Measurements from ENCODE around the gene CISD3.
"Not testable (repeated sequence)": the region's sequence is repeated elsewhere in the genome, so short reads cannot be mapped to it uniquely, and the experiment has no call there.

CISD3 gene

DNA sequence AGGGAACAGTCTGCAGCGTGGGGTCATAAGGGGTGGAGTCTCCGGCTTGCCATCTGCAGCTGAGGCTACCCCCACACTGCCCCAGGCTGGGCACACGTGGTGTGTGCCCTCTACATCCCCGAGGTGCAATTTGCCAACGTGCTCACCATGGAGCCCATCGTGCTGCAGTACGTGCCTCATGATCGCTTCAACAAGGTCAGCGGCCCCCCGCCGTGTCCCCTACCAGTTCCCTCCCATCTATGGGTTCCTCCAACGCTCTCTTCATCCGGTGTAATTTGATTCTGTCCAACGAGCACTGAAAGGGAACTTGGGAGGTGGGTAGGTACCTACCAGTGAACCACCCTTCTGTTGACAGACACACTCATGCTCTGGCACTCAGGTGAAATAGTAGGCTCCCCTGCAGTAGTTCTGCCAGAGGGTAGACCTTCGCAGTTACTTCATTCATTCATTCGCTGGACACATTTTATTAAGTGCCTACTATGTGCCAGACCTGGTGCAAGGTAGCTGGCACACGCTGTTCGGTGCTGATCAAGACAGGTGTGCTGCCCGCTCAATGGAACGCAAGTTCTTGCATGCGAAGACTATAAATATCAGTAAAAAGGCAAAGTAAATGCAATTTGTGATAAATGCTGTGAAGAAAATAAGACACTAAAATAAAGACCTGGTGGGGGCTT is 22.3 kb upstream of the CISD3 start:
- no peak for DNase-seq (ENCODE audit: low spot score)

DNA sequence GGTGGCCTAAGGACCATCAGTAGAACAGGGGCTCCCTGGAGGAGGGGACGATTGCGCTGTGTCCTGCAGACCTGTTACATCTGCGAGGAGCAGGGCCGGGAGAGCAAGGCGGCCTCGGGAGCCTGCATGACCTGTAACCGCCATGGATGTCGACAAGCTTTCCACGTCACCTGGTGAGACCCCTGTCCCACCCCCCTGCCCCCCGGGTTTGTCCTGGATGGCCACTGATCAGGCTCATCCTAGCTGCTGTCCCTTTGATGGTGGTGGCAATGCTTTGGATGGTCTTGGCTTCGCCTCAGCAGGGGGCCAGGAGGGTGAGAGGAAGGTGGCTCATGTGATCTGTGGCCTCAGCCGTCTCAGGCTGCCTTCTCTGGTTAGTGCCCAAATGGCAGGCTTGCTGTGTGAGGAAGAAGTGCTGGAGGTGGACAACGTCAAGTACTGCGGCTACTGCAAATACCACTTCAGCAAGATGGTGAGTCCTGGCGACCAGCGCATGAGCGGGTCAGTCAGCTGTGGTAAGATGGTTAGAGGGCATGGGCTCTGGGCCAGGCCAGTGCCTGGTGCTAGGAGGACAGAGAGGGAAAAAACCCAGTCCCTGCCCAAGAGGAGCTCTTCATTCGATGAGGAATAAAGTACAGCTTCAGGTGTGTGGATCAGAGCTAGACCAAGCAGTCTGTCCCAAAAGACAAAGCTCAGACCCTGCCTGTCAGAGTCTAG is 20.9 kb upstream of the CISD3 start:
- no peak for DNase-seq (ENCODE audit: low spot score)

DNA sequence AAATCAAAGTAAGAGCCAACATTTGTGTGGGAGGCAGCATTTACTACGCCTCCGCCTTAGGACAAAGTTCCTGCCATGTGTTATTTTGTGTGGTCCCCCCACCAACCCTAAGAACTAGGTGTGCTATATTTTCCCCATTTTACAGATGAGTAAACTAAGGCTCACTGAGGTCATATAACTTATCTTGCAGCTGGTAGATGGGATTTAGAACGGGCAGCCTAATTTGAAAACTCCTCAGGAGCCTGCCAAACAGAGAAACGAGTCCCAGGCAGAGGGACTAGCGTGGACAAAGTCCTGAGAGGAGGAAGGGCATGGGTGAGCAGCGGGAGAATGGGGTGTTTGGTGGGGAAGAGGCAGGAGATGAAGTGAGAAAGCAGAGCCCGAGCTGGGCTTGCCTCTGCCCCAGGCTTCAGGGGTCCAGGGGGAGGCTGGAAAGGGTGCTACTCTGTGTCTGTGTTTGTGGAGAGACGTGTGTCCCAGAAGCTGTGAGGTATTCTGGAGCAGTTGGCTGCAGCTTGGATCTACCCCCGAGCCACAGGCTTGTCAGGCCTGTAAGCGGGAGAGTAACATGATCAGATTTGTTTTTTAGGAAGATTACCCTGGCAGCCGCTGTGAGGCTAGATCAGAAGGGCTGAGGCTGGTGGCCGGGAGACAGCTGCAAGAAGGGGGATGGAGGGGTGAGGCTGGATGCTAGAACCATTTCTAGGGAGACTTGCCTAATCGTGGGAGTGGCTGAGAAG is 20.1 kb upstream of the CISD3 start:
- DNase-seq (ENCODE audit: low spot score) = no peak

DNA sequence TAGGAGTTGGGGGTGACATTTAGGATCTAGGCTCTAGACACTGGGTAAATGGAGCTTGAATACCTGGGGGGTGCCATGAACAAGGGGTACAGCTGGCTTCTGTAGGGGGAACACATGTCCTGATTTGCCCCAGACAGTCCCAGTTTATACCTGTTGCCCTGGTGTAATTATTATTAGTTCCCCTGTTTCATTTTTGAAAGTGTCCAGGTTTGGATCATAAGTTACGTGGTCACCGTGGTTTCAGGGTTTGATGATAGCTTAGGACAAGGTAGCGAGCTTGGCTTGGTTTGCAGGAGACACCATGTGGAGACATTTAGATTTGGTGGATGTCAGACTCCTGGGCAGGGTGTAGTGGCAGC is 19.6 kb upstream of the CISD3 start:
- no peak for DNase-seq (ENCODE audit: low spot score)

DNA sequence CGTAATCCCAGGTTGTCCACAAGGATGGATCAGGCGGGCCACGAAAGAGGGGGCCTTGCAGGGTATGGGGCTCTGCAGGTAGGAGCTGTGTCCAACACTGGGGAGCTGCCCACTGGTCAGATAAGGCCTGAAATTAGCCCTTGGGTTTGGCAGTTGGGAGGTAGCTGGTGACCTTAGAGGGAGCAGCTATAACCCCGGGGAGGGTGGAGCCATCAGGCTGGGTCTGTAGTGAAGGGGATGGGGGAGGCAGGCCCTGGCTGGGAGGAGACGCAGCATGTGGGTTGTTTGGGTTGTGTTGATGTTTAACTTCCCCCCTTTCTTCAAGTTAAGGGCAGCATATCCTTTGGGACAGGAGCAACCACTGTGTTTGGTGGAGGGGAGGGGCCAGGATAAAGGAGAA is 19.2 kb upstream of the CISD3 start:
- no peak for DNase-seq (ENCODE audit: low spot score)

DNA sequence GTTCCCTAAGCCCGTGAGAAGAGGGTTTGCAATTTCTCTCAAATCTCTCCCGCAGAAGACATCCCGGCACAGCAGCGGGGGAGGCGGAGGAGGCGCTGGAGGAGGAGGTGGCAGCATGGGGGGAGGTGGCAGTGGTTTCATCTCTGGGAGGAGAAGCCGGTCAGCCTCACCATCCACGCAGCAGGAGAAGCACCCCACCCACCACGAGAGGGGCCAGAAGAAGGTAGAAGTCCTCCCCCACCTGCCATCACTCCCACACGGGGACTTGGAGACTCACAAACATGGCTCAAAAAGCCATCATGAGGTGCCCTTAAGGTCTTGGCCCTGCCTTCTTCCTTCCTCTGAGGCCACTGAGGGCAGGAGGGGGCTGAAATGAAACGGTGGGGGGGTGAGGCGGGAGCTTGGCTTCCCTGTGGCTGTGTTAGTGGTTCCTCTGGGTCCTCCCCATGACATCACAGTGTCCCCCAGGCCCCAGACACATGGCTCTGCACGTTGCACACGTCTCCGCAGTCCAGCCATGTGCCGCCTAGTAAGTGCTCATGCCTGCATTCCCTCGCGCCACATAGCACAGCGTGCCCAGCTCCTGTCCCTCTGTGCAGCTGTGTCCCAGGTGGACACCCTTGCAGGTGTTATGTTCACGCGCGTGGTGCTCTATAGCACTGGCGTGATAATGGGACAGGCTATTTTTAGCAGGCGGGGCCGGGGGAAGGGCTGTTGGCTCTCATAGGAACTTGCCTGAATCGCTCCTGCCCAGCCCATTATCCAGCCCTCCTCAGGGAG is 18.2 kb upstream of the CISD3 start:
- DNase-seq (ENCODE audit: low spot score) = no peak

DNA sequence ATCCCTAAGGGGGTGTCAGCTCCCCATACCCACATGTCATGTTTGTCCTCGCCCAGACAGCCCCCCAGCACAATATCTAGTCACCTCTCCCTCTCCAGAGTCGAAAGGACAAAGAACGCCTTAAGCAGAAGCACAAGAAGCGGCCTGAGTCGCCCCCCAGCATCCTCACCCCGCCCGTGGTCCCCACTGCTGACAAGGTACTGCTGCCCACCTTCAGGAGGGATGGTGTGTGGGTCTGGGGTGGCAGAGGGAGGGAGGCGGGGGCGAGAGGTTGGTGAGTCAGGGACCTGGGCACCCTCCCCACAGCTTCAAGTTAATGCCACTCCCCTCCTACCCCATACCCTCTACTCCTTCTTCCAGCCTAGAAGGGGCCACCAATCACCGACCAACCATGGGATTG is 17.5 kb upstream of the CISD3 start:
- no peak for DNase-seq (ENCODE audit: low spot score)

DNA sequence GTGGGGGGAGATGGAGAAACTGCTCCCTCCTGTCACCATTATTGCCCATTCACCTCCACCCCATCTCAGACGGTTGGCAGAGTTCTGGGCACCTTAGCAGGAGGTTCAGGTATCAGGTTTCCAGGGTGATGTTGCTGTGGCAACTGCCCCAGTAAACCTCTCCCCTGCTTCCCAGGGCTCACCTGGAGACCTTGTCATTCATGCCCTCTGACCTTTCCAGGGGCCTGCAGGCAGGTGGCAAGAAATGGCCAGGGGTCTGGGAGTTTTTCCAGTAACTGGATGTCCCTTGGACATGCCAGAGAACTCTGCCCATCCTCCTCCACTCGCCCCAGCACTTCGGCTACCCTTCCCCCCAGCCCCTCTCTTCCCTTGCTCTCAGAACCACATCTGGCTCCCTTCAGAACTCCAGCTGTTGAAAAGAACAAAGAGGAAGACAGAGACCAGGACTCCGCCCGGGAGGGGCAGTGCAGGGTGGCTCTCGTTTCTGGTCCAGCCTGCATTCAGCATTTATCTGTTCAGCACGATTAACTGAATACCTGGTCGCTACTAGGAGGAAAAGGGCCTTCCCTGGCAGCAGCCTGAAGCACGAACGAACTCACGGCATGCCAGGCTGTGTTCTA is 16.6 kb upstream of the CISD3 start:
- no peak for DNase-seq (ENCODE audit: low spot score)

DNA sequence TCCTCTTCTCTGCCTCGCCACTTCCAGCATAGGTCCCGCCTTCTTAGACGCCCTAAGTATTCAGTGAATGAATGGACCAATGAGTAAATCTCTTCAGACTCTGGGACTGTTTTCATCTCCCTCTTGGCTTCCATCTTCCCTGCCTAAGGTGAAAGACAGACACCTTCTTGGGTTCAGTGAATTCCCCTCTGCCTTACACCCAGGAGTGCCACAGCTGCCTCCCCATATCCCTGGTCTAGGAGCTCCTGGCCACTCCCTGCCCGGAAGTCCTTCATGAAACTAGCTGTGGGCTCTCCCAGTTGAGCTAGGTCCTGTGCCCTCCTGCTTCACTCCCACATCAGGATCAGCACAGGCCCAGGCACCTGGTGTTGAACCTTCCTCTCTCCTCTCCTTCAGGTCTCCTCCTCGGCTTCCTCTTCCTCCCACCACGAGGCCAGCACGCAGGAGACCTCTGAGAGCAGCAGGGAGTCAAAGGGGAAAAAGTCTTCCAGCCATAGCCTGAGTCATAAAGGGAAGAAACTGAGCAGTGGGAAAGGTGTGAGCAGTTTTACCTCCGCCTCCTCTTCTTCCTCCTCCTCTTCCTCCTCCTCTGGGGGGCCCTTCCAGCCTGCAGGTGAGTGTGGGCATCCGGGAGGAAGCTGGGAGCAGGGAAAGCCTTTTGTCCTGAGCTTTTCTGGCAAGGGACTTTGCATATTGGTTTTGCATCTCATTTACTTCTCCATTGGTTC is 14.8 kb upstream of the CISD3 start:
- no peak for DNase-seq (ENCODE audit: low spot score)

DNA sequence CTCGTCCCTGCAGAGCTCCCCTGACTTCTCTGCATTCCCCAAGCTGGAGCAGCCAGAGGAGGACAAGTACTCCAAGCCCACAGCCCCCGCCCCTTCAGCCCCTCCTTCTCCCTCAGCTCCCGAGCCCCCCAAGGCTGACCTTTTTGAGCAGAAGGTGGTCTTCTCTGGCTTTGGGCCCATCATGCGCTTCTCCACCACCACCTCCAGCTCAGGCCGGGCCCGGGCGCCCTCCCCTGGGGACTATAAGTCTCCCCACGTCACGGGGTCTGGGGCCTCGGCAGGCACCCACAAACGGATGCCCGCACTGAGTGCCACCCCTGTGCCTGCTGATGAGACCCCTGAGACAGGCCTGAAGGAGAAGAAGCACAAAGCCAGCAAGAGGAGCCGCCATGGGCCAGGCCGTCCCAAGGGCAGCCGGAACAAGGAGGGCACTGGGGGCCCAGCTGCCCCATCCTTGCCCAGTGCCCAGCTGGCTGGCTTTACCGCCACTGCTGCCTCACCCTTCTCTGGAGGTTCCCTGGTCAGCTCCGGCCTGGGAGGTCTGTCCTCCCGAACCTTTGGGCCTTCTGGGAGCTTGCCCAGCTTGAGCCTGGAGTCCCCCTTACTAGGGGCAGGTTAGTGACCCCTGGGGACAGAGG is 13.7 kb upstream of the CISD3 start:
- DNase-seq (ENCODE audit: low spot score) = no peak

DNA sequence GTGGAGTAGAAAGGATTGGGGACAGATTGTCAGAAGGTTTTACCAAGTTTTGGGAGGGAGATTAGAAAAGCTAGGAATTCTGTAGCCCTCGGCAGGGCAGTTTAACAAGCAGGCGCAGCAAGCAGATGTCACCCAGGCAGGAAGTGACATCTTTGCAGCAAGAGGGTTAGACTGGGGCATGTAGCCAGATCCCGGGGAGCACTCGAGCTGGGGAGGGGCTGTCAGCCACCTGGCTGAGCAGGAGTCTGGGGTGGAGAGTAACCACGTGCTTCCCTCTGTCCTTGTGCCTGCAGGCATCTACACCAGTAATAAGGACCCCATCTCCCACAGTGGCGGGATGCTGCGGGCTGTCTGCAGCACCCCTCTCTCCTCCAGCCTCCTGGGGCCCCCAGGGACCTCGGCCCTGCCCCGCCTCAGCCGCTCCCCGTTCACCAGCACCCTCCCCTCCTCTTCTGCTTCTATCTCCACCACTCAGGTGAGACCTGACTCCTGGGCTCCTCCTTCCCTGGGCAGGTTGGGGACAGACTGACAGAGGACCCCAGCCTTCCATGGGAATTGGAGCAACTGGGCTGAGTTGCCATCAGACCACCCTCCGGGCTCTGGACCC is 12.9 kb upstream of the CISD3 start:
- no peak for DNase-seq (ENCODE audit: low spot score)

DNA sequence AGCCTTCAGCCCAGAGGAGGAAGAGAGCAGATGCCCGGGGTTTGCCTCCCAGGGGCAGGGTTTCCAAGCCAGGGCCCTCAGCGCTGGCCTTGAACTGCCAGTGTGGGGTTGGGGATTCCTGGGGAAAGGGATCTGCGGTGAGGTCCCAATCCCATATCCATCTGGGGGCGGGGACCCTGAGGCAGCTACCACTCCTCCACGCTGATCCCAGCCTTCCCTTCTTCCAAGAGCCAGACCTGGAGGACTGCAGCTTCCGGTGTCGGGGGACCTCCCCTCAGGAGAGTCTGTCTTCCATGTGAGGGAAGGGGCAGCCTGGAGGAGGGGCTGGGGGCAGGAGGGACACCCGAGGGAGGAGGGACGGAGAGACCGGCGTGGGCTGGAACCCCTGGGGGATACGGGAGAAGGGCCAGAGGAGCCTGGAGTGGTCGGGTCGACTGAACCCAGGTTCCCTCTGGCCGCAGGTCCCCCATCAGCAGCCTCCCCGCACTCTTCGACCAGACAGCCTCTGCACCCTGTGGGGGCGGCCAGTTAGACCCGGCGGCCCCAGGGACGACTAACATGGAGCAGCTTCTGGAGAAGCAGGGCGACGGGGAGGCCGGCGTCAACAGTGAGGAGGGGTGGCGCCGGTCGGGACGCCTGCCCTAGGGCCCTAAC is 10.7 kb upstream of the CISD3 start:
- no peak for DNase-seq (ENCODE audit: low spot score)

DNA sequence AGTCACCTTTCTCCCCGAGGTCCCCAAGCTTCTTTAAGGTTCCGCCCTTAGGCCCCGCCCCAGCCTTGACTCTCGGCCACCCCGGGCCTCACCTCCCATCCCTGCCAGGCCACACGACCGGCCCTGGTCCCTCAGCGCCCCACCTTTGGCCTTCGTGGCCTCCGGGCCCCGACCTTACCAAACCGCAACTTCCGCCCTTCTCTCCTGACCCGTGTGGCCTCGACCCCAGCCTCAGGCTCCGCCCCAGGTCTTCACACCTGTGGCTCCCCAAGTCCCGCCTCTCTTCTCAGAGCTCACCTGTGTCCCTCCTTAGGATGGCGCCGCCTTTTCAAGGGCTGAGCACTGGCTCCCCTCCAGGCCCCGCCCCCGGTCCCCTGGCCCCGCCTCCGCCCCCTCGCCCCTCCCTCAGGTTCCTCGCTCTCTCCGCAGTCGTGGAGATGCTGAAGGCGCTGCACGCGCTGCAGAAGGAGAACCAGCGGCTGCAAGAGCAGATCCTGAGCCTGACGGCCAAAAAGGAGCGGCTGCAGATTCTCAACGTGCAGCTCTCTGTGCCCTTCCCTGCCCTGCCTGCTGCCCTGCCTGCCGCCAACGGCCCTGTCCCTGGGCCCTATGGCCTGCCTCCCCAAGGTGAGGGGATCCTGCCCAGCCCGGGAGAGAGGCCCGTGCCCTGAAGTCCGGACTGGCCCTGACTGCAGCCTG is 10.0 kb upstream of the CISD3 start:
- DNase-seq (ENCODE audit: low spot score) = no peak

DNA sequence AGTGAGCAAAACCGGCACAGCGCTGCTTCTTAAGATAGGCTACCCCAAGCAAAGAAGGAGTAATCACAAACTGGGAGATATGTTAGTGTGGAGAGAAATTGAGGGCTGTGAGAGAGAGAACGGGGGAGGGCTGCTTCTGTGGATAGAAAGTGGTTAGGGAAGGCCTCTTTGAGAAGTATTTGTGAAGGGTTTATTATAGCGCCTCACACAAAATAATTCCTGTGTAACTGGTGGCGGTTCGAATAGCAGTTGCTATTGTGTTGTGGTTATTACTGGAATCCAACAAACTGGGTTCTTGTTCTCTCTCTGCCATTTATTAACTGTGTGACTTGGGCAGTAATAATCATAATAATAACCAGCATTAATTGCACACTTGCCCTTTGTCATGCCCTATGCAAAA is 9.2 kb upstream of the CISD3 start:
- DNase-seq (ENCODE audit: low spot score) = no peak

DNA sequence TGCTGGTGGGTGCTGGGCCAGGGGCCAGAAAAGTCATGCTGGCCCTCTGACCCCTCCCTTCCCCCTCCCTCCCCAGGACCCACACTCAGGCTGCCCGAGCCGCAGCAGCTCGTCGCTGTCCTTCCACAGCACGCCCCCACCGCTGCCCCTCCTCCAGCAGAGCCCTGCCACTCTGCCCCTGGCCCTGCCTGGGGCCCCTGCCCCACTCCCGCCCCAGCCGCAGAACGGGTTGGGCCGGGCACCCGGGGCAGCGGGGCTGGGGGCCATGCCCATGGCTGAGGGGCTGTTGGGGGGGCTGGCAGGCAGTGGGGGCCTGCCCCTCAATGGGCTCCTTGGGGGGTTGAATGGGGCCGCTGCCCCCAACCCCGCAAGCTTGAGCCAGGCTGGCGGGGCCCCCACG is 8.3 kb upstream of the CISD3 start:
- no peak for DNase-seq (ENCODE audit: low spot score)

DNA sequence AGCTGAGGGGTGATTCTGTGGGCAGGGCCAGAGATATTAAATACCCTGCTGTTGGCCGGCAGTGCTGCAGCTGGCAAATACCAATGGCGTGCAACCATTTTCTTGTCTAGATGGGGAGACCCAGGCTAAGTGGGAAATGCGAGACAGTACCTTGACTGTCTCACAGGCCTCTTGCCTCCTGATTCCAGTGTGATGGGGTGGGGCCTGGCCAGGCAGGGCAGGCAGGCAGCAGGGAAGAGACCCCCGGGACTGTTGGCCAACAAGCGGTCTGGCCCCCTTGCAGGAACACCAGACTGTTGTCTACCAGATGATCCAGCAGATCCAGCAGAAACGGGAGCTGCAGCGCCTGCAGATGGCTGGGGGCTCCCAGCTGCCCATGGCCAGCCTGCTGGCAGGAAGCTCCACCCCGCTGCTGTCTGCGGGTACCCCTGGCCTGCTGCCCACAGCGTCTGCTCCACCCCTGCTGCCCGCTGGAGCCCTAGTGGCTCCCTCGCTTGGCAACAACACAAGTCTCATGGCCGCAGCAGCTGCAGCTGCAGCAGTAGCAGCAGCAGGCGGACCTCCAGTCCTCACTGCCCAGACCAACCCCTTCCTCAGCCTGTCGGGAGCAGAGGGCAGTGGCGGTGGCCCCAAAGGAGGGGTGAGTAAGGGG is 5.7 kb upstream of the CISD3 start:
- DNase-seq (ENCODE audit: low spot score) = no peak

DNA sequence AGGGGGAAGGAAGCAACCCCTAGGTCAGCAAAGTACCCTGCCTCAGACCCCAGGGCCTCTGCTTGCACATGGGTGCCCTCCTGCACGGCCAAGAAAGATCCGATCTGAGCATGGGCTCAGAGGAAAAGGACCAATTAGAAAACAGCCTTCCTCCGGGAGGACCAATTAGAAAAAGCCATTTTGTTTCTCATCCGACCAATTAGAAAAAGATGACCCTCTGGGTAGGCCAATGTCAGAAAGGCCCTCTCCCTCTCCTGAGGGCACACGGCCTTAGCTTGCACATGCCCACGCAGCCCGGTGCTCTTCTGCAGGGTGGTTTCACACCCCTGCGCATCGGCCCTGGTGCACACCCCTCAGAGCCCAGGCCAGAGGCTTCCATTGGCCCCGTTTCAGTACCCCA is 5.1 kb upstream of the CISD3 start:
- DNase-seq (ENCODE audit: low spot score) = no peak

DNA sequence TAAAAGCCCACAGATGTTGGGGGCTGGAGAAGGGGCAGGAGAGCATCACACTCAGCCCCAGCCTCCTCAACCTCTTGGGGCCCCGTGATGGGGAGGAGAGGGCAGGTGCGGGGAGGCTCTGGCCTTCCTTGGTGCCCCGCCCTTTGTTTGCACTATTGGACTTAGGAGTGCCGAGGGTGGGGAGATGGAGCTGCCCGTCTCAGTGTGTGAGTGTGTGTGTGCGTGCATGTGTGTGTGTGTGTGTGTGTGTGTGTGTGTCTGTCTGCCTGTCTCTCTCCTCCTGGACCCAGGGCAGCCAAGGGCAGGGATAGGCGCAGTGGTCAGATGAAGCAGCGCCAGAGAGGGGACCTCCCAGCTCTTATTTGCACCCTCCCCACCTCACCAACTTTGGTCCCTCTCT is 4.0 kb upstream of the CISD3 start:
- DNase-seq (ENCODE audit: low spot score) = not testable (repeated sequence)

DNA sequence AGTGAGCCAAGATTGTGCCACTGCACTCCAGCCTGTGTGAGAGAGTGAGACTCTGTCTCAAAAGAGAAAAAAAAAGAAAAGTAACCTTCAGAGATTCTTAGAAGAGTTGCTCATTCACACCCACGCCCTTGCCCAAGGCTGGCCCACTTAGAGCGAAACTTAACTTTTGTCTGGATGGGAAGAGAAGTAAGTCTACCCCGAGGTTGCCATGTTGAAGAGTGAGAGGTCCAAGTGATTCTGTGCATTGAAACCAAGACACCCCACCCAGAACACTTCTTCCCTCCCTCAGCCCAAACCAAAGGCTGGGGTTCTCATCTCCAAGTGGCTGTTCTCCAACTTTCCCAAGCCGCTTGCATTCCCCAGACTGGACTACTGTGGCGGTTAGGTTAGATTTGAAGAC is 2.4 kb upstream of the CISD3 start:
- no peak for DNase-seq (ENCODE audit: low spot score)
